Stimulated activated CD8-positive, alpha-beta memory T cell treated with anti-CD3 and anti-CD28 coated beads, Interleukin-4, amount 100 ng/mL, for 1 hour (primary cell): ENCODE results near the gene TLE1.
"Not testable (repeated sequence)": the region's sequence is repeated elsewhere in the genome, so short reads cannot be mapped to it uniquely, and the experiment has no call there.

Source experiments
- DNase-seq, 2 donors: peaks; one replicate each; pipeline ENCODE4 v3.0.0-alpha.2; 2020; ENCODE audit warnings: low read depth in 2 of 2, low spot score in 1 of 2

Gene TLE1

DNA sequence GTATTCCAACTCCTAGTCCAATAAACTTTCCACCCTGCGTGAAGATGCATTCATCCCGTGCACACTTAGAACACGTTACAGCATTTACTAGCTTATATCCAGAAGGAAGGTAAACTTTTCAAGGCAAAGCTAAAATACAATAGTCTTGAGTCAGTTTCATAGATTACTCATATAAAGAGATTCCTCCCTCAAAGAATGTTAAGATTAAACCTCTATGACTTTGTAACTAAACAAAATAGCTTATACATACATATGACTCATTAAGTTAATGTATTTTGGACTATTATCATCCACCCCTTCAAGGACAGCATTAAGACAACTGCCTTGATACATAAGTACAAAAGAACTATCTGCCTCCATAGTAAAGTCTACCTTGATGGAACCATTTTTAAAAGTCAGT, 36.1 kb downstream of the TLE1 start:
- no peak for DNase-seq

DNA sequence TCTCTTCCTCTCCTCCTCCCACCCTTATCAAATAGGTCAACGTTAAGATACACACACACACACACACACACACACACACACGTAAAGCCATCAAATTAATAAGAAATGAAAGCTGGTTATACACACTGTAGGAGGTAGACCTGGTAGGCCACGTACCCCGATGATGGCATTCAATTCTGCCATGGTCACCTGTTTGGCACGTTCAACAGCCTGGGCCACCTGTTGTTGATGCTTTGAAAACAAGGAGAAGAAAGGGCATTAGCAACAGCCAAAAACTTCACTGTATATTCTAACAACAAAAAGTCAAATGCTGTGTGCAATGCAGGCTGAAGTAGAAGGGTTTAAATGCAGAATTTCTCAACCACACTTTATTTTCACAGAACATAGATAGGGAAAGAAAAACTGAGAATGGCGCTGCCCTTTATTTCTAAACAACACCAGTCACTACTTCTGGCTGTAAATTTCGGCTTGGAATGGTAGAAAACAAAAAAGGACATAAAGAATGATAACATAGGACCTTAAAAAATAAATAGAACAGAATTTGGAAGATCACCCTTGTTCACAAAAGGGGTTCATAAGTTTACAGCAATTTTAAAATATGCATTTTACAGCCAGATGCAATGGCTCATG, 37.2 kb downstream of the TLE1 start:
- no peak for DNase-seq

DNA sequence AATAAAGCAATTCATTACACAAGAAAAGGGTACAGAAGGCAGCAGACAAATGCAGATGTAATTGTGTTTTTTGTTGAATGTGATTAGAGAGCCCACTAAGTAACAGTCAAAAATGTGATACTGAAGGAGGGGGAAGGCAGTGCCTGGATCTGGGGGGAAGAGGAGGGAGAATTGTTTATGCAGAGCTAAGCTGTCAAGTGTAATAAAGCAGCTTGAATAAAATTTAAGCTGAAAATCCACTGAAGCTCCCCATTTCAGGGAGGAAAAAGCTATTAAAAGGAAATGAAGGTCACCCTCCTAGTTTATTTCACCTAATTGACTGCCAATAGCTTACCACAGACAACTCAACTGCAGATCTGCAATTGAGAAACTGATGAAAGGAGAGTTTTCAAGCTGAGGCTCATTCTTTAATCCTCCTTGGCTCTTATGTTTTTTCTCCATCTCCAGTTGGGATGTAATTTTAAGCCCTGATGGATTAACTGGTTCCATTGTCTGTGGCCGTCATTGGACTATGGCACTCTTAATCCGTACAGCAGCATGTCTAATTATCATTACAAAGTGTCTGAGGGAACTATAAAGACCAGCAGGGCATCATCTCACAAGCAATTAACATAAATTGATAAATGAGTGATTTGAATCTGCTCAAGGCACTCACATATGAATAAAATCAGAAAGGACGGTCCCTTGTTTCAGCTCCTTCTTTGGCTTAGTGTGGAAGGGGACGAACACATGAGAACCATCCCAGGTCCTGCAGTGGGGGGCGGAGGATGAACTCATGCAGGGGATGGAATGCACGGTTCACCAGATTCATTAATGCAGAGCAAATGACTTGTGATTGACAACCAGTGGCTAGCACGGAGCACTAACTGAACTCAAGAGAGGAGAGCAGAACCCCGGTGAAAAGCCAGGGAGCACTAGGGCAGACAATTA, 38.5 kb downstream of the TLE1 start:
- DNase-seq = no peak

DNA sequence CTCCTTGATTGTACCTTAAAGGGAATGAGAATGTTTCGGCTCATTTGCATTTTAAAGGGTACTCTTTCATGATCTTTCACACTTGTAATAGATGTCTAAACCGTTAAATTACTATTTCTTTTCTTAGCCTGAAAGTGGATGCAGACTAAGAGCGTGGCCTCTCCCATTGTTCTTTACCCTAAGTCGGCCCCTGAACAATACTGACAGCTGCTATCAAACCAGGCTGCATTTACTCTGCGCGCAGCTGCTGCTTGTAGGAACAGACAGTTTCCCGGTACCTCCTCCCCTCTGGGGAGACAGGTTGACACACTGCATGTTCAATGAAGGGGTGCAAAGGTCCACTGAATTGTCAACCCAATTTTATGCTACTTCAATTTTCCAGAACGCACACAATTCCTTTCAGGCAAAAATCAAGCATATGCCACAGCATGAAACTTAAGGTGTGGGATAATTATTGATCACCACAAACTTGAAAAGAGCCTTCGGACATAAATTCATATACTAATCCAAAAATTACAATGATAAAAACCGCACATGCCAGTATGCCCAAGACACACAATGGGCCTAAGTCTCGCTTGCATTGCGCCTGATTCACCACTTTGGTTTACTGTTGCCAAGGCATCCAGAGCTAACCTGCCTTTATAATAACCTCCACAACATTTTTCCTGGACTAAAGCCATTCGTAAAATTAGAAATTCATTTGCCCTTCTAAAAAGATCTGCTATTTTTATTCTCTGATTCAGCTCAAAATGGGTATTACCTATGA, 39.7 kb downstream of the TLE1 start:
- no peak for DNase-seq

DNA sequence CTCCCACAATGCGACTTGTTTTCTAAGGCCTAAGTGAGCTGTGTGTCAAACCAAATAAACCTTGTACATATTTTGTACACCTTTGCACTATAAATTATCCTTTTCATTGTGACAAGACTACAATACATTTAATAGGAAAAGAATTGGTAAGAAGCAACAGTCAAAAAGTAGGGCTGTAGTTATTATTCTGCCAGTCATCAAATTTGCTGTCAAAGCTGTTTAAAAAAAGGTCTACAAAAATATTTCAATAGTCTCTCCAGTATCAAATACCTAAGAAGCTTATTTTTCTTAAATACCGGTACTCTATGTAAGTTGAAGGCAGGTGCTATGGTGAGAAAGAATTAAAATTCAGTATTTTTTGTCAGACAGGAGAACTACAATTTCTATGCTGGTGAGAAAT, 40.5 kb downstream of the TLE1 start:
- DNase-seq = no peak

DNA sequence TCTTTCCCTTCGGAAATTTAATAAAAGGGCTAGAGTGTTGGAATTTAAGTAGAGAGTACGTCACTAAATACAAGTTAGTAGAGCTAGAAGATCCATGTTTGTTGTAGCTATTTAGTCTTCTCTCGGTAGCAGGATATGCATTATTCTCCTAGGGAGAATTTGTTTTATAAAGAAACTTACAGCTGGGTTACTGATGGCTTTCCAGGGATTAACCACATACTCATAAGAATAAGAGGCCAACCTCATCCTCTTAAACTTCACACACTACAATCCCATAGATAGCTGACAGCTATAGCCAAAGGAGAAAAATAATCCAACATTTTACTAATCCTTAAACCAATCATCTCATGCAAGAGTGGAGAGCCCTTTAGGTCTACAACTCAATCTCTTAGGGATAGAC, 43.0 kb downstream of the TLE1 start:
- no peak for DNase-seq

DNA sequence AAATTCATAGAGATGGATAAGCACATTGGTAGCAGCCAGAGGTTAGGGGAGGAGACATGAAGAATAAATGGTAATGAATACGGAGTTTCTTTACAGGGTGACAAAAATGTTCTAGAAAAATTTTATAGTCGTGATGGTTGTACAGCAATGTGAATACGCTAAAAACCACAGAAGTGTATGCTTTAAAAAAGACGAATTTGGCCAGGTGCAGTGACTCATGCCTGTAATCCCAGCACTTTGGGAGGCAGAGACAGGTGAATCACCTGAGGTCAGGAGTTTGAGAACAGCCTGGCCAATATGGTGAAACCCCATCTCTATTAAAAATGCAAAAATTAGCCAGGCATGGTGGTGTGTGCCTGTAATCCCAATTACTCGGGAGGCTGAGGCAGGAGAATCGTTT, 44.8 kb downstream of the TLE1 start:
- DNase-seq = not testable (repeated sequence)

DNA sequence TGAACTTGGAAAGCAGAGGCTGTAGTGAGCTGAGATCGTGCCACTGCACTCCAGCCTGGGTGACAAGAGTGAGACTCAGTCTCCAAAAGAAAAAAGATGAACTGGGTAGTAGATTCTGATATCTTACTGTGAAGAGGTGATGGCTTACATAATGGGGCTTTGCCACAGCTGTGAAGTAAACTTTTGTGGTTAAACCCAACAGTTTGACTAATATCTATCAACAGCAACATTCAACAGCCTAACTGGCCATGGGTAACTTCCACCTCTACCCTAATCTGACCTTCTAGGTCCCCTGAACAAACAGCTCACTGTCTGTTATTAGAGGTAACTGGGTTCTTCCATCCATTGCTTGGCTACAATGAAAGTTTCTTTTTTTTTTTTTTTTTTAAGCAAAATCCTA, 52.1 kb downstream of the TLE1 start:
- no peak for DNase-seq

DNA sequence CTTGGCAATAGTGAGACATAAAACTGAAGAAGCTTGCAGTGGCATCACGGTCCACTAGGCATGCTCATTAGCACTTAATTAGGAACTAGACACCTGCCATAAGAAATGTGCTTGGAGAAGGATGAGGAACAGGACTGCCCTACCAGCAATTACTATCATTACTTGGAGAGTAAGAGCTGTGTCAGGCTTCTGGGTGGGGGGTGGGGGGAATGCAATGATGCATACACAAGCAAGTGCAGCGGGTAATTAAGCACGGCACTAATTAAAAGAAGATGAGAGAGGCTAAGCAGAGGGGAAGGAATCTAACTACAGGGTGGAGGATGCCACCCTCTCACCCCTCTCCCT, 53.1 kb downstream of the TLE1 start:
- no peak for DNase-seq

DNA sequence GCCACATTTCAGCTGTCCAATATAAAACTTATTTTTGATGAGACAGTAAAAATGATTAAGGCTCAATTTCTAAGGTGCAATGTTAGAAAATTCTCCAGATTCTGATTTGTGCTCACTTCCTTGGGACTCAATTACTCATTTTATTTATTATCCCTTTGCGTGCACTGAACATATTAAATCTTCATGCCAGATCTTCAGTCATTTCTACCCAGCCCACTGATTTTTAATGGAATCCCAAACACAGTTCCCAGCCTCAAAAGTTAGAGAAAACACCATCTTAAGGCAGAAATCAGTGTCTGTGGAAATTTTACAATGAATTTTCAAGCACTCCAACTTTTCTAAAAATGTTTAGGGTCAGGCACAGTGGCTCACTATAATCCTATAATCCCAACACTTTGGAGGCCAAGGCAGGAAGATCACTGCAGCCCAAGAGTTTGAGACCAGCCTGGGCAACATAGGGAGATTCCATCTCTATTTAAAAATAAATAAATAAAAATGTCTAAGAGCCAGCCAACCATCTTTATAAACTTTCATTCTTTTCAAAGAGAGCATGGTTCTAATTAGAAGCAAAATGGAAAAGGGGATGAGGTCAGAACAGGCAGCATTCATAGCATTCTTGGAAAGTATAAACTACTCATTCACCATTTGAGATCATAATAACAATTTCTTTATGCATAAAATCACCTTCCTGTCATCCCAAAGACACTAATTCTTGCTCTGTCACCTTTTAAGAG, 53.7 kb downstream of the TLE1 start:
- no peak for DNase-seq

DNA sequence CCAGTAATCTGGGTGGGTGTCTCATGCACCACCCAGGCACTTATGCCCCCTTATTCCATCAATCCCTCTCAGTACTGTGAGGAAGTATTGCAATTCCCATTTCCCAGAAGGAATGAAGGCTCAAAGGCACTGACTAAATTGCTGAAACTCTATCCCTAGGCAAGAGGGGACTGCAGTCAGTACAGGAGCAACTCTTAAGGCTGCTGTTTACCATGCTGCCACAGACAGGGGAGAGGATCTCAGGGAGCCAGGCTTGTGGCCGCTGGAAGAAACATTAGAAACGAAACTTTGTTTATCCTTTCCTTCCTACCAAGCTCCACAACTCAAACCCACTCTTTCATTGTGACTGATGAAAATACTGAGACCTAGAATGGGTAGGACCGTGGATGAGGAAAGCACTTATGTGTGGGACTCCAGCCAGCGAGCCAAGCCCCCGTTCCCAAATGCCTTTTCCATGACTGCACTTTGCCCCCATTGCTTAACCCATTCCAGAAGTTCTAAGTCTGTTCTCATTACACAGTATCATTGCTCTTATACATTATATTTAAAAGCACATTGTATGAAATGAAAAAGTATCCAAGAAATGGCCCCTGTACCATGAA, 54.3 kb downstream of the TLE1 start:
- DNase-seq = no peak

DNA sequence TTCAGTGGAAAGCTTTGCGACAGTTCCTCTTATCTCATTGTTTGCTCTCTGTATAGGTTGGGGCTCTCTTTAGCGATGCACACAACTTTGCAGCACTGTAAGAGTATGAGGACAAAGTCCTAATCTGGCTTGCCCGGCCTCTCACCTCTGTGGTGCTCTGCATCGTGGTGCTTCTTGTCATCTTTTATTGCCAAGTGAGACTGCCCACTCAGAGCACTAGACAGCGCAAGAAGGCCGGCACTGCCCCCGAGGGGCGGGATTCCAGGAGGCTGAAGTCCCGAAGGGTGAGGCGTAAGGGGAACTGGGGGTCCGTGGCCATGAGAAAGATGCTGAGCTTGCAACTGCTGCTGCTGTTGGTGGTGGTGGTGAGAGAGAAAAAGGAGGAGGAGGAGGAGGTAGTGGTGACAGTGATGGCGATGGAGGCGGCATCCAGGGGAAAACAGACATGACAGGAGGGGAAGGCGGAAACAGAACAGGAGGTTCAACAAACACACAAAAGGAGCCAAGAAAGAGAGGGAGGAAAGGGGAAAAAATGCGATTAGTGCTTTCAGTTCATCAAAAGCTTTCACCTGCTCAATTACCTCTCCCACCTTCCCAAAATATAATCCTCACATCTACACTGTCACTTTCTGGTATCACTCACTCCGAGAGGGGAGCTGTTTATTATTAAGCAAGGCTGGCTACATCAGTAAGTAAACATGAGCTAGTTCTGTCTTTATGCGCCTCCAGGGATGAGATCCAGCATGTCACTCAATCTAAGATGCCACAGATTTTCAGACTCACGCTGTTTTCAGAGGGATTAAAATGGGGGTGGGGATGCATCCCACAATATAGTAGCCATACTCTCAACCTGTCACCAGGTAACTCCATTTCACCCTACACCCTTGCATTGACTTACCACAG, 55.1 kb downstream of the TLE1 start:
- no peak for DNase-seq

DNA sequence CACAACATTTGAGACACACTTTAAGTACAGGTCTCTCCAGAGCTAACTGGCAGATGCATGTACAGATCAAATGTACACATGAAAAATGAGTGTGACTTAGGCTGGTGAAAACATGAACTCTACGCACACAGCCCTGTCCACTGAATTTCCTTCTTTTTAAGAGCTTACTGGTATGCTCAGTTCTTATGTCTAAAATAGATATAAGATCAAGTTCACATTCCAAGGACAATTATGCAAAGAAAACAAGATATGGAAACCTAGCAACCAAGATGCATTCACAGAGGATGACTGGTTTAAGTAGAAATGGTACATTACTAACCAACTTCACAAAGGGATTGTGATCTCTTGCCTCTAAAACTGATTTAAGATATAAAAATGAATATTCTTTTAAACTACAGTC, 56.7 kb downstream of the TLE1 start:
- DNase-seq = no peak

DNA sequence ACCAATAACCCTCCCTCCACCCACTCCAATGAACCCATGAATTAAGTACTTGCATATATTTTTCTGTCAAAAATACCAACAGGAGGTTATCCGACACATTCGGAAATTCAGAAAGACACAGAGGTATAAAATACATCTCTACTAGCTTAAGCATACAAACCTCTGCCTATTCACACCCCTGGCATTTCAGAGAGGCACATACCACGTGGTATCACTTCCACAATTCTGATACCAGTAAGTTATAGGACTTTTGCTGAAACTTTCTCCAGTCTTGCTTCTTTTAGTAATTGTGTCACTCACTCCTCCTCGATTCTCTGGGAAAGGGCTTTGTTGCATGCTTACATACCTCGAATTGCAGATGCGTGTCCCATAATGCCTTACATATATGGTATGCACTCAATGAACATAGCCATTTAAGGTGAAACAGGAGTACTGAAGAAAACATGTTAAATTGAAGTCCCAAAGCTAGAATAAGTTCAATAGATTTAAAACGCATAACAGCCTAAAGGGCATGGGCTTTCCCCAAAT, 58.1 kb downstream of the TLE1 start:
- DNase-seq = no peak

DNA sequence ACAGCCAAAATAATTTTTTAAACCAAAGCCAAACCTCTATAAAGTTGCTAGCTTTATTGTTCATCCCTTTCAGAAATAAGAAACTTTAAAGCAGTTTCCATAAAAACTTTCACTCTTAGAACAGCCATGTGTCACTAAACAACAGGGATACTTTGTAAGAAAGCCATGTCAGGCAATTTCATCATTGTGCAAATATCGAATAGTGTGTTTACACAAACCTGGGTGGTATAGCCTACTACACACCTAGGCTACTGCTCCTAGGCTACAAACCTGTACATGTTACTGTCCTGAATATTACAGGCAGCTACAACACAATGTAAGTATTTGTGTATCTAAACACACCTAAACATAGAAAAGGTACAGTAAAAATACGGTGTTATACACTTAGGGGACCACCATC, 59.9 kb downstream of the TLE1 start:
- no peak for DNase-seq

DNA sequence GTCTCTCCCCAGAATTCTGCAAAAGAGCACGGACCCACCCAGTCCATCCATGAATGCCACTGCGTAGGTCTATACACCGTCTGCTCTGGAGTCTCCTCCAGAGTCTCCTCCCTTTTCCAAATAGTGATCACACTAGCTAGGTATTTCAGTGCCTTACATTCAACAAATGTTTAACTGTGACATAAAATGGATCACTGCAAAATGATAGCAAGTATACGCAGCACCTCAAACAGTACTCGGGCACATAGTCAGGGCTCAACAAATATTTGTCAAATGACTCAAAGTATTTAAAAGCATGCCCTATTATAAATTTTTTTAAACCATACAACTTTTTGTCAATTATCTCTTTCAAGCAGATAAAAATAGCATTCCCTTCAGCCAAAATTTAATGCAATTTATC, 60.5 kb downstream of the TLE1 start:
- no peak for DNase-seq

DNA sequence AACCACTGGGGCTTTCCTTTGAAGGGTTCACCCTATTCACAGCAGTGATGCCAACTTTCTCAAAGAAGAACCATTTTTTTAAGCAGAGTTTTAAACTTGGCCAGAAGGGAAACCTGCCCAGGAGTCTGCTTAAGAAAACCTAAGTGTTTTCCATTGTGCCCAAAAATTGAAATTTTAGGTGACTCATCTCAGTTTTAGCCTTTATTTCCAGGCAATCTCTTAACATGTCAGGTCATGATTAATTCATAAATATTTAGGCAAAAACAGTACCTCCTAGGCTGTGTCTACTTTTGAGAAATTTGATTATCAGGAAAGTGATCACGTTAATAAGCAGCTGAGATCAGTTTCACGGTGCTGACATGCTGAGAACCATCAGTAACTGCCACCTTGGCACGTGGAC, 61.9 kb downstream of the TLE1 start:
- no peak for DNase-seq

DNA sequence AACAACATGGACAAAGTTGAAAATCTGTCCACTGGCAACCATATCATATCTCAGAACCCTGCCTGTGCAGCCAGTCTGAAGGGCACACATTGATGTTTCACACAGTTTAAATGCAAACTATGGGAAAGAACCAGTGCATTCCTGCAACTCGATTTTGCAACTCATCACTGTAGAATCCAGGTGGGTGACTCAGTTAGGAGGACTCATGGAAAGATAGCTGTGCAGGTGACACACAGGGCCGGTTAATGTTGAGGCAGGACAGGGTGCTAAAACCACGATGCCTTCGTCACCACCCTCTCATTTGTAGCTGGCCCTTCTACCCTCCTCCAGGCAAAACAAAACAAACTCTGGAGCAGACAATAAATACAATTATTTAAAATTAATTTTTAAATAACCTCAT, 62.8 kb downstream of the TLE1 start:
- DNase-seq = no peak

DNA sequence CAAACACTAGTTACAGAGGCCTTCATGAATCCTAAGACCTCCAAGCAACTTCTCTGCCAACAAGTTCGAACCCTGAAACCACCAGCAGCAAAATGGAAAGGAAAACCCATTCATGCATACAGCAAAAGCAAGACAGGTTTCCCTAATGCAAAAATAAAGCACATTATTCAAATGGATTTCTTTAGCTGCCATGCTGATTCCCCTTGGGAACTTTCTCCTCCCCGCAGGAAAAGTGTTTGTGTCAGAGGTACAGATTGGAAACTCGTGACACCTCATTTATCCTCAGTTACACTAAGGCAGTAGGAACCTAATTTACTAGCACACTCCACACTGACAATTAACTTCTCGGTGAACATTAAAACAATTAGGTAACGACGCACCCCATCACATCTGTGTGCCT, 63.4 kb downstream of the TLE1 start:
- no peak for DNase-seq

DNA sequence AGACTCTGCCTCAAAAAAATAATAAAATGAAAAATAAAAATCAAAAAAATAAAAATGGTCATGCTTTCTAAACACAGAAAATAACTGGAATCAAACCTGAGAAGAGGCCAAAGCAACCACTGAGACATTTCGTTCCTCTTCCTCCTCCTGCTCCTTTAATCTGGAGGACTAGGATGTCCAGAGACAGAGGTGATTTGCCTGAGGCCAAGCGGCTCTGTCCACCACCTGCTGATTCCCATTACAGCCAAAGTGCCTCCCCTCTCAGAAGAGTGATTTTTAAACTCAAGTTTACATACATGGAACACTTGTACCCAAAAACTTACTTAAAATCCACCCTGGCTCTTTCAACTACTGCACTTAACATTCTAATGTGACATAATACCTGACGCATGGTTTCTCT, 65.6 kb downstream of the TLE1 start:
- no peak for DNase-seq
